Measurements from ENCODE around the gene PRR15L.
A peak's percentile ranks its signal among the peaks of the same experiment; 100 is the strongest.
"Not testable (repeated sequence)": the region's sequence is repeated elsewhere in the genome, so short reads cannot be mapped to it uniquely, and the experiment has no call there.

PRR15L gene, protein sequence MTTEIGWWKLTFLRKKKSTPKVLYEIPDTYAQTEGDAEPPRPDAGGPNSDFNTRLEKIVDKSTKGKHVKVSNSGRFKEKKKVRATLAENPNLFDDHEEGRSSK

DNA sequence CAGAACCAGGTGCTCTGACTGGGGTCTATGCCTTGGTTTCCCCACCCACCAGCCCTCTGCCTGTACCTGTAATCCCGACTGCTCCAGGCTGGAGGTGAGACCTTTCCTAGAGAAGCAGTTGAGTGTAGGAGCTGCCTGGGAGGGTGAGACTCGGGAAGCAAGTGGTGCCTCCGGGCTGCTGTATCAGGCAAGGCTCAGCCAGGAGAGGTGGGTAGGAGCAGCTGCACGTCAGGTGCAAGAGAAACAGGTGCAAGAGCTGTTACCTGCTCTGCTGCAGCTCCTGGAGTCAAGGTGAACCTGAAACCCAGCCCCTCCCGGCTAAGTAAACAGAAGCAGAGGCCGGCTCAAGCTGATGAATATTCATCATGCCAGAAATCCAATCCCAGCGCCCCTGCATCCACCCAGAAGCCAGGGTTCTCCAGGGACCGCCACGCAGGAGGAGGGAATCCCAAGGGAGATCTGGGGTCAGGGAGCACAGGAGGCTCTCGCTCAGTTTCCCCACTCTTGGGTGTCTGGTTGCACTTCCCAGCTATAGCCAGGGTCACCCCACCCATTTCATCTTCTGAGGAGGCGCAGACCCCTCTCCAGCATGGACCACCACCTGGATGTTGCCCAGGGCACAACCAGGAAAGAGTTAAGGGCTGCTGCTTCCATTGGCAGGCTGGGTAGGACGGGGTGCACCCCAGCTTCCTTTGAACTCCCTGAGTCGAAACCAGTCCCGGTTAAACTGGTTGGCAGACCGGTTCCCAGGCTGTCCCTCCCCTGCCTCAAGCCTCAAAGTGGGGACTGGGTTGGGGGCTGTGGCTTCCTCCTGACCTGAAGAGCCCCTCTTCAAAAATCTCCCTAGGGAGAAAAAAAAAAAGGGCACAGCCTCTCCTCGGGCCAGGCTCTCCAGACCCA, at the start of gene PRR15L:
Gene PRR15L (minus strand): TSS at position 293 of the 900 bp plus-strand sequence. CDS start 4,649 bp downstream, outside the sequence.
- DNase-seq (ENCODE audit: low spot score), result no peak

DNA sequence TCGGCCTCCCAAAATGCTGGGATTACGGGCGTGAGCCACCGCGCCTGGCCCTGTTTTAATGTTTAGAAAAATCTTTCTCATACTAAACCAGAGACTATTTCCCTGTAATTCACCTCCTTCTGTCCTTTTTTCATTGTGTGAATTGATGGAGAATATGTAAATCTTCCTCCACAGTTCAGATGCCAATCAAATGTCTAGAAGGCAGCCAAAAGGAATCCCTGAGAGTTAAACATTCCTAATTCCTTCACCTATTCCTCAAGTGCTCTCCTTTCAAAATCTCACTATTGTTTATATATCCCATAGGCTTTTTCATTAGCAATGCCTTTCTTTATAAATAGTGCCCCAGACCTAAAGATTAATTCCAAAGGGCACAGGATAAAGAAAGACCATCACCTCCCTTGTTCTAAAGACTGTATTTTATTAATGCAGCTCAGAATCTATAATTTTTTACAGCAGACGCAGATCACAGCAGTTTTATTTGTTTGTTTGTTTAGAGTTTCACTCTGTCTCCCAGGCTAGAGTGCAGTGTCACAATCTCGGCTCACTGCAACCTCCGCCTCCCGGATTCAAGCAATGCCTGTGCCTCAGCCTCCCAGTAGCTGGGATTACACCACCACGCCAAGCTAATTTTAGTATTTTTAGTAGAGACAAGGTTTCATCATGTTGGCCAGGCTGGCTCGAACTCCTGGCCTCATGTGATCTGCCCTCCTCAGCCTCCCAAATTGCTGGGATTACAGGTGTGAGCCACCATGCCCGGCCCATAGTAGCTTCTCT, 49.4 kb upstream of the PRR15L start:
- no peak for DNase-seq (ENCODE audit: low spot score)

DNA sequence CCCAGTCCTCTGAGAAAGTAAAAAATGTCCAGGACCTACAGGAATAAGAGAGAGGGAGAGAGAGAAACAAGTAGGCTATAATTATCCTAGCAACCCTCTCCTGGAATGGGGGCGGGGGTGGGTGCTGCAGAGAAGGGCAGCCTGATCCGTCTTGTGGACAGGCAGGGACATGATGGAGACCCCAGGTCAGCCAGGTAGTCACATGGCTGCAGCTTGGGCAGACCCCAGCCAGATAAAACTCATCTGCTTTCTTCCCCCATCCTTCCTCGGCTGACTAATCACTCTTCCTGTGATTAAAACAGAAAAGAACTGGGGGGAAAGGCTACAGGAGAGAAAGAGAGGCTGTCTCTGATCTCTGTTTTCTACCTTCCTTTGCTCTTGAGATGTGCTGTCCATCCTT, 47.3 kb upstream of the PRR15L start:
- no peak for DNase-seq (ENCODE audit: low spot score)

DNA sequence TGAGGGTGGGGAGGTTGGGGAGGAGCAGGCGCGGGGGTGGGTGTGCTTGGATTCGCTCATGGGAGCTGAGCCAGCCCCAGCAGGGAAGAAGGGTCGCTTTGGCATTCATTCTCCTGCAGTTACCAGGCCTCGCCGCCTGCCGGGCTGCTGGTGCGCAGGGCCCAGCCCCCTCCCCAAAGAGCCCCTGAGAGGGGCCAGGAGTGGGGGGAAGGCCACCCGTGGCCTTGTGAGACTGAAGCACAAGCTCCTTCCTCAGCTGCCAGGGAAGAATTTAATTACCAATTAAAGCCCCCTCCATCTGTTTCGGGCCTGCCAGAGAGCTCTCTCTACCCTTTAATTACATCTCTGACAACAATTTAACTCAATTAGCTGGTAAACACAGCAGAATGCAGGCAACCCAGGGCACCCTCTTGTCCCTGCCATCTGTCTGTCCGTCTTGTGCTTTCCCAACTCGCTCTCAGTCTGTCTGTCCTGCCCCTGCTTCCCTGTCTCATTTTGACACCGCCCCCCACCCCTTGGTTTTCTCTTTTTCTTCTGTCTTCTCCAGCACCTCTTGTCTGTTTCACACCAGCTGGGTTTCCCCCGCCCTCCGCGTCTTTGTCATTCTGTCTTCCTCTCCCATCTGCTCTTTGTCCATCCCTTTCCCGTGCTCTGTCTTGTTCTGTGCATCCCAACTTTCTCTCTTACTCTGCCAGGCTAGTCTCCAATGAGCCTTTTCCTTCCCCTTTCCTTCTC, 45.9 kb upstream of the PRR15L start:
- DNase-seq (ENCODE audit: low spot score), result no peak

DNA sequence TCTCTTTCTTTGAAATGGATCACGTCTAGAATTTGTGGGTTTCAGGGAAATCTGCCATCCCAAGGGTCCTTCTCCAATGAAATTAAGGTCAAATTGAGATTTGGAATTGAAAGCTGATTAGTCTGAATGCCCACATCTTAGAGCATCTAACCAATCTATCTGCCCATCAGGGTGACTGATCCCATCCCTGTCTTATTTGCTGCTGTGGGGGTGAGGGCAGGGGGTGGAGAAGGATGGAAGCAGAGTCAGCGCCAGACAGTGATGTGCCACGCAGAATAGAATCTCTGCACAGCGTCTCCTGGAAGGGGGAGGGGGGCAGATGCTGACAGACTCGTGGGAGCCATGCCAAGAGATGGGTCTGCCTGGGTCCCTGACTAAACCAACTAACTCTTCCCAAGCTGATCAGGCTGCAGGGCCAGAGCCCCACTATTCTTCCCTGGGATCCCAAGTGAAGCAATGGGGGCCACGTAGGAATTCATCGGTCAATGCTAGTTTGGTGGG, 45.3 kb upstream of the PRR15L start:
- DNase-seq (ENCODE audit: low spot score), result no peak

DNA sequence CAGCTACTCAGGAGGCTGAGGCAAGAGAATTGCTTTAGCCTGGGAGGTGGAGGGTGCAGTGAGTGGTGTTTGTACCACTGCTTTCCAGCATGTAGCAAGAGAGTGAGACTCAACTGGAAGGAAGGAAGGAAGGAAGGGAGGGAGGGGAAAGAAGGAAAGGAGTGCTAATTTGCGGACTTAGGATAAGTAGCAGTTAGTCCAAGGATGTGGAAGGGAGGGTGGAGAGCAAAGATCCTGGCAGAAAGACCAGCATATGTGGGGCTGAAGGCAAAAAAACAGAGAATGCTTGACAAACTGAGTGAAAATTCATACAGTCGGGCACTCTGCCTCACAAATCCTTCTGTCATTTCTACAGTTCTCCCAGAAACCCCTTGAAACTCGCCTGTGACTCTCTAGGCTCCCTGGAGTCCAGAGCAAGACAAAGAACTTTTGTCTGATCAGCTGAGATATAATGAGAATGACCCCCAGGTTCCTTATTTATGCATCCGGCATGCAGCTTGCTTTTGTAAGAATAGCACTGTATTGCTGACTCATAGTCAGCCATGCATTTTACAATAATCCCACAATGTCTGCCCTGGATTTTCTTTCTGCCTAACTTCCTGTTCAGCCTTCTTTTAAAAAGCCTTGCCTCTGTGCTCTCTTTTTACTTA, 44.7 kb upstream of the PRR15L start:
- no peak for DNase-seq (ENCODE audit: low spot score)

DNA sequence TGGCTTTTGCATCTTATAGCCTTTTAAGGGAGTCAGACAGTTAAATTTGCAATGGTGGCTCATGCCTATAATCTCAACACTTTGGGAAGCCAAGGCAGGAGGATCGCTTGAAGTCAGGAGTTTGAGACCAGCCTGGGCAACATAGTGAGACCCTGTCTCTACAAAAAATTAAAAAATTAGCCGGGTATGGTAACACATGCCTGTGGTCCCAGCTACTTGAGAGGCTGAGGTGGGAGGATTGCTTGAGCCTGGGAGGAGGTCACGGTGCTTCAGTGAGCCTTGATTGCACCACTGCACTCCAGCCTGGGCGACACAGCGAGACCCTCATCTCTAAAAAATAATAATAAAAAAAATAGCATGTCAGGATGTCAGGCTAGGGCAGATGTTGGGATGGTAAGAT, 44.0 kb upstream of the PRR15L start:
- DNase-seq (ENCODE audit: low spot score), result not testable (repeated sequence)

DNA sequence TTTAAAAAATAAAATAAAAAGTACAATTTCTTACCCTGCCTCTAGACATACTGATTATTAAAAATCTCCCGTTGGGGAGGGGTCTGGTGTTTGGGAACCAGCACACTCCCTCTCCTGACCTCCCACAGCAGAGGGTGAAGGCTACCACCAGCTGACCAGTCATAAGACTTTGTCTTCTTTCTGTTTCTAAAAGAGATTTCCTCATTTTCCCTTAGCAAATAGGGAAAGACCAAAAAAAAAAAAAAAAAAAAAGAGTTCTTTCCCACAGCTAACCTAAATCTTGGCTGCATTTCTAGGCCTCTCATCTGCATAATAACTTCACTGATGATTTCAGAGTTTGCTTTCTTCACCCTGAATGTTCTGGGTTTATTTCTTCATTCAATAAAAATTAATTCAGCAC, 43.5 kb upstream of the PRR15L start:
- no peak for DNase-seq (ENCODE audit: low spot score)

DNA sequence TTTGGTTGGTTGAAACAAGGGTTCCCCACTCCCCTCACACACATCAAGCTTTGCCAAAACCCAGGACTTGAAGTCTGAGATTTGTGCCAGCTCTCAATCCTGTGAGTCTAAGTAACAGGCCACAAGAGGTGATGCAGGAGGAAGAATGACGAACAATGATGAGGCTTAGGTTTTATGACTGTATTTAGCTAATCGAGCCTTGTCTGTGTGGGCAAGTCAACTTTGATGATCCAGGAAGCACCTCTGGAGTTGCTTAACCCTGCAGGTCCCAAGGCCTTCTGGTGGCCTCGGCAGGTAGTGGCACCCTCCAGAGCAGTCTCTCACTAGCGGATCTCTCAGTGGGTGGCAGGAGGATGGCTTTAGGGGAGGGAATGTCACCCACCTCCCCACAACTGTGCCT, 41.9 kb upstream of the PRR15L start:
- DNase-seq (ENCODE audit: low spot score), result peak; percentile 74

DNA sequence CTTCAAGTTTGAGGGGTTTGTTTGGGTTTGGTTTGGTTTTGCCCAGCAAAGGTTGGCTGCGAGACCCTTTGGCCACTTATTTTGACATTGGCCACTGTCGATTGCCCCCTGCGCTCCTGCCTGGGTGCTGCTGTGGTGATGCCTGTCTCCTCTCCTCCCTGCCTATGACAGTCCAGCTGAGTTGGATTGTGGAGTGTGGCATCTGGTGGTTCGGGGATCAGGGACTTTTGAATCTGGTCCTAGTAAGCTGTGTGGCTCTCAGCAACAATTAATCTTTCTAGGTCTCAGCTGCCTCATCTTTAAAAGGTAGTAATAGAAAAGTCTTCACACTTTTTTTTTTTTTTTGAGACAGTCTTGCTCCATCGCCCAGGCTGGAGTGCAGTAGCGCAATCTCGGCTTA, 40.4 kb upstream of the PRR15L start:
- no peak for DNase-seq (ENCODE audit: low spot score)

DNA sequence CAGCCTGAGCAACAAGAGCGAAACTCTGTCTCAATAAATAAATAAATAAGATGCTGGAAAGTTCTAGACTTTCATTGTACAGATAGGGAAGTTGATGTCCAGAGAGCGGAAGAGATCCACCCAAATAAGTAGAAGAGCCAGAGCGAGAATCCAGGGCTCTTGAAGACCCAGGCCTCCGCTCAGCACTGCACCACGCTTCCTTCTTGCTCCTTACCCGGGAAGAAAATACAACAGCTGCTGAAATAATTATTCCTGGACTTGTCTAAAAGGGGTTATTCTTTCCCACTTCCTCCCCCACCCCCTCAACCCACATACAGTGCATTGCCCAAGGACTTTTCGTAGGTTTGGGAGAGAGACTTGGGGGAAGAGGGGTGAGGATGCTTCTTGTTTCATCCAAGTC, 39.9 kb upstream of the PRR15L start:
- no peak for DNase-seq (ENCODE audit: low spot score)

DNA sequence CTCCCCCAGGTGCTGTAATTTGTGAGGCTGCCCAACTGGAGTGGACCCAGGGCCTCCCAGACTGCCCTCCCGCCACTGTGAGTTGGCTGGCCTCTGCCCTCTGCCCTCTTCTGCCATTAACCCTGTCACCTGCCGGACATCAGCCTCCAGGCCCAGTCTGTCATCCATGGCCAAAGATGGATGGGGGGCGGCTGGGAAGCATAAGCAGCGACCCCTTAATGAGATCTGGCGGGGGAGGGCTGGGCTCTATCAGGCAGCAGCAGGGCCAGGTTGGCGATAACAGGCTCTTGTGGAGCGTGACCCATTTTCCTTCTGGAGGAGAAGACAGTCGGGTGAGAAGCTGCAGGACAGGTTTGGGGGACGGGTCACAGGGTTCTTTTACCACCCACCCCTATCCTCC, 38.5 kb upstream of the PRR15L start:
- no peak for DNase-seq (ENCODE audit: low spot score)

DNA sequence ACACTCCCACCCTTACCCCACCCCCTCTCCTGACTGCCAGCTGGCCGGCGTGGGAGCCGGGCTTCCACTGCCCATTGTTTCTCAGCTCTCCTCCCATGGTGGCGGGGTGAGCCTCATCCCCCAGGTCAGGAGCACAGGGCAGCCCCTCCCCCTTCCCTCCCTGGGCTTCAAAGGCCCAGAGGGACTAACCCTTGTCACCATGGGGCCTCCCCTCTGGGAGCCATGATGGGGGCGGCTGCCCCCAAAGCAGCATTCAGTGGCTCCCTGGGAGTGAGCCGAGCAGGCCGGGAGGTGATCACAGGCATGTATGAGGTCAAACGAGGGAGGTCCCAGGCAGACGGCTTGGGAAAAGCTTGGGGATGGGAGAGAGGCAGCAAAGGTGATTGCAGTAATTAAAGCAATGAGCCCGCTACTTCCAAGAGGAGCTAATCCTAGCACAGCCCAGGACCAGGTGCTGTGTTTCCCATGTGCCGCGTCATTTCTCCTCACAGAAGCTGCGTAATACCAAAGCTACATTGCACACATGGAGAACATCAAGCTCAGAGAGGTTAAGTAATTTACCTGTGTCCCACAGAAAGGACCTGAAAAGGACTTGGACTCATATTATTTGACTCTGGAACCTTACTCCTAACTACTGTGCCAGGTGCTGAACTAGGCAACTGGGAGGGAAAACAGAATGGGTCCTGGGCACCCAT, 37.7 kb upstream of the PRR15L start:
- no peak for DNase-seq (ENCODE audit: low spot score)

DNA sequence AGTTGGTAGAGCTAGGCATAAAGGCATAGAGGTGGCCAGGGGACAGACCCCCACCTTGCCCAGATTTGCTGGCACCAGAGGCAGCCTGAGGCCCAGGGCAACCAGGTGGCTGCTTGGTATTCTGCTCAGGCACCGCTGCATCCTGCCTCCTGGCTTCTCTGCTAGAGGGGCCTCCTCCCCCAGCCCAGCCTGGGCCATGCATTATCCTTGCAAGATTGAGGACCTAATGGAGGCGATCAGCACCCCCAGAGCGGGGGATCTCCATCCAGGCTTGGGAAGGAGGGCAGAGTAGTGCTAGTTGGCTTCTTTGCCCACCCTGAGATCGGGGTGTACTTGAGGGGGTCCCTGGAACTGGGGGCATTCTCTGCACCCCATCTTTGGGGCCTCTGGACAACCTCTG, 37.0 kb upstream of the PRR15L start:
- DNase-seq (ENCODE audit: low spot score), result no peak

DNA sequence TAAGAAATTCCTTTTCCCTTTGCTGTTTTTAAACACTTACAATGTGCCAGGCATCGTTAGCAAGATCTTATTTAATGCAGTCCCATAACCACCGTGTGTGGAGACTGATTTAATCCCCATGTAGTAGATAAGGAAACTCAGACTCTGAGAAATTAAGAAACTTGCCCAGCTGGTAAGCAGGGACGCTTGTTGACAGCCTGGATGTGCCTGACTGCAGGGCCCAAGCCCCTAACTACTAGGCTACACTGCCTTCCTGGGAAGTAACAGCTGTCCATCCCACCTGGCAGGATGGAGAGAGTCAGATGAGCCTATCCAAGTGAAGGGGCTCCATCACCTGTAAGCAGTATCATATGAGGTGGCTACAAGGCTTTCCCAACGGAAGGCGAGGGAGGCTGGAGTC, 36.3 kb upstream of the PRR15L start:
- no peak for DNase-seq (ENCODE audit: low spot score)

DNA sequence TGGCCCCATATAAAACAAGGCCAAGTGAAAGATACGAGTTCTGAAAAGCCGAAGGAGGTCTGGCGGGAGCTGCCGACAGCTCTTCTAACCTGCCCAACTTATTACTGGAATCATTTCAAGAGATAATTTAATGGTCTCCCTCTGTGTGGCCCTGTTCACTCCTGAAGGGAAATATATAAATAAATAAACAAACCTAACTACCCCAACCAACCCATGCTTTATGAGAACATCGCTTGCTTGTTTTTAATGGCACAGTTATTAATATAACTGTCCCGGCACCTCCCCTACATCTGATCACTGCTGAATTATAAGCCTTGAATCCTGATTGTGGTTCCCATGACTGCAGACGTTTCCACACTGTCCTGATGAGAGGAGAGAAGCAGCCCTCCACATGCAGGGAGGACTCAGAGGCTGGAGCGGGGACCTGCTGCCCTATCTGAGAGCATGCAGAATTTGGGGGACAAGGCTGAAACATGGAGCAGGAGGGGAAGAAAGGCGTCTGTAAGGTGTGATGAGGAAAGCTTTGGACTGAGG, 35.4 kb upstream of the PRR15L start:
- no peak for DNase-seq (ENCODE audit: low spot score)

DNA sequence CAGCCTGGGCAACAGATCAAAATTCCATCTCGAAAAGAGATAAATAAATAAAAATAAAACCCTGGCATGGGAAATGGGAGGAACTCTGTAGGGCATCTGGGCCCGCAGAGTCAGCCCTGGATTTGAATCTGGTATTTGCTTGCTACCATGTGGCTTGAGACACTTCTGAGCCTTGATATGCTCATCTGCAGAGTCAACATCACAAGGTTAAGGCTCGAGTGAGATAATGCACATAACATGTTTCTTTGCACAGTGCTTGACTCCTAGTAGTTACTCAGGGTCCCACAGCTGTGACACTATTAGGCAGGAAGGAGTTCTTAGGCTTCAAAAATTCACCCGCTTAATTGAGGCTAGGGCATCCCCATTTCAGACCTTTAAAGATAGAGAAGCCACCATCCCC, 34.5 kb upstream of the PRR15L start:
- DNase-seq (ENCODE audit: low spot score), result no peak

DNA sequence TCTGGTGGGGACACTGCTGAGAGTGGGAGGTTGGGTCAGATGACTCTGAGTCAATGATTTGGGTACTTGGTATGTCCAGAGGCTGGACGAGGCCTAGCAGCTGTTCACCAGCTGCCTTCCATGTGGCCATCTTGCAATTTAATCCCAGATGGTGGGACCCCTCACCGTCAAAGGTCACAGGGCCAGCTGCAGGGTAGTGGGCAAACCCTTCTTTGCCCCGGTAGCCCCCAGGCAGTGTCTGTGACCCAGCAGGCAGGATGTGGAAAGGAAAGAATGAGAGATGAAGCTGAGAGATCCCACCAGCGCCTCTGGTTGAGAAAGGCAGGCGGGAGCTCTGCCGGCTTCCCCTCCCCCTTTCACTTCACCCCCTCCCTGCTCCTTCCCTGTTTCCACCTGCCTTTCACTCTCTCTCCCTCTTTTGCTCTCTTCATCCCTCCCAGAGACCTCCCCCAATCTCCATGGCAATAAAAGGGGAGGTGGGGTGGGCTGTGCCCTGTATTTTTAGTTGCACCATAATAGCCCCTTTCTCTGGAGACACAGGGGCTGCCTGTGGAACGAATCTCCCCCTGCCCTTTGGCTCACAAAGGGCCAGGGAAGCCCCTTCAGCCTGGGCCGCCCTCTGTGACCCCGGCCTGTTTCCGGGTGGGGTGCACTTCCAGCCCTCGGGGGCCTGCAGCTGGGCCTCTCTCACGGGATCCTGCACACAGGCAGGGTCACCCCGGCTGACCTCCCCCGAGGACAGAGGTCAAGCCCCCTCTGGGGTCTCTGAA, 33.5 kb upstream of the PRR15L start:
- no peak for DNase-seq (ENCODE audit: low spot score)

DNA sequence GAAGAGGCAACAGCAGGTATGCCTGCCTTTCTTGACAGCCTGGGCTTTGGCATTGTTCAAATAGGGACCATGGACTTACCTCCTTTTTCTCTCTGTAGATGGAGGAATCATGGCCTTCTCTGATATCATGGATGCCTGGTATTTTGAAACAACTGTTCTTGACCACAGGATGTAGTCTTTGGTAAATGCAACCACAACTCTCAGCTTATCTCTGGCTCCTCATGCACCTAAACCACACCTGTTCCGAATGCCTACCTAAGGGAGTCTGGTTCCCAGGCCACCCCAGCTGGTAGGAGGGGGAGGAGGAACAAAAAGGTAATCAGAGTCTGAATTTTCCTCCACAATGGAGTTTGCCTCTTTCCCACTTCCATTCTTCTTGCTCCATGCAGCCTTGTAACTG, 32.0 kb upstream of the PRR15L start:
- no peak for DNase-seq (ENCODE audit: low spot score)

DNA sequence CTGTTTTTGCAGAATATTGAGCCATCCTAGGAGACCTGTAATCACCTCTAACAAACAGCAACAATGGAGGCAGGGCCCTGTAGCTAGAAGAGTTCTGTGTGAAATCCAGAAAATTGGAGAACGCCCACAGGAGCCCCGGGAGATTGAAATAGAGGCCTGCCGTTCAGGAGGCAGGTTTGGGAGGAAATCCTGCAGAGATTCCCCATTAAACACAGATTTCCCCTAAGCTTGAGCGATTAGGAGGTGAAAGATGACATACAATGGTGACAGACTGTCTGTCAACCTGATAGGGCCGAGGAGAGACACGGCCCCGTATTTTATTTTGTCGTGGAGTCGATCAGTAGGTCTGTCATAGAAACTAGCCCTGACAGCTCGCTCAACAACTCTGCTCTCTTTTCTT, 31.5 kb upstream of the PRR15L start:
- no peak for DNase-seq (ENCODE audit: low spot score)
